C4-2B (cell line): ENCODE results near the gene CENPB.

Experiments used
- H3K27ac ChIP-seq: fragments of 450-650 bp; 2 replicates; pipeline ENCODE4 v1.5.1; 2017
- CTCF ChIP-seq: fragments of 450-650 bp; conservative IDR thresholded peaks from 2 replicates; pipeline ENCODE4 v1.5.1; 2017; ENCODE audit warnings: mild to moderate bottlenecking
- ZFX ChIP-seq: fragments of 450-650 bp; IDR thresholded peaks from 2 replicates; pipeline ENCODE4 v1.6.1; 2017

The CENPB gene

GRCh38 chr20:3804254-3804751, 17.8 kb upstream of the CENPB start:
- no peak for TF ChIP-seq ZFX
- TF ChIP-seq CTCF: no peak
- H3K27ac ChIP-seq: no peak overlapping the region

- no peak overlapping the region for H3K27ac ChIP-seq
- TF ChIP-seq ZFX (no peak), CTCF (no peak)
Measured at GRCh38 chr20:3803854-3804253, 17.3 kb upstream of the CENPB start.

GRCh38 chr20:3803289-3803688, 16.7 kb upstream of the CENPB start:
- no peak for TF ChIP-seq ZFX
- no peak for TF ChIP-seq CTCF
- no peak overlapping the region for H3K27ac ChIP-seq

- TF ChIP-seq CTCF (no peak), ZFX (no peak)
Measured at GRCh38 chr20:3802524-3803239, 16.1 kb upstream of the CENPB start.

GRCh38 chr20:3801846-3802245, 15.3 kb upstream of the CENPB start:
- TF ChIP-seq ZFX (no peak), CTCF (no peak)
- H3K27ac ChIP-seq: no peak overlapping the region

More at GRCh38 chr20:3802524-3803239, 16.1 kb upstream of the CENPB start:
- no peak overlapping the region for H3K27ac ChIP-seq

- TF ChIP-seq CTCF (no peak), ZFX (no peak)
- no peak overlapping the region for H3K27ac ChIP-seq
Measured at GRCh38 chr20:3801299-3801698, 14.8 kb upstream of the CENPB start.

GRCh38 chr20:3800878-3801260, 14.3 kb upstream of the CENPB start:
- no peak overlapping the region for H3K27ac ChIP-seq
- no peak for TF ChIP-seq CTCF
- TF ChIP-seq ZFX: no peak
